ENCODE measurements around the gene DBNDD2.

DBNDD2 gene

DNA sequence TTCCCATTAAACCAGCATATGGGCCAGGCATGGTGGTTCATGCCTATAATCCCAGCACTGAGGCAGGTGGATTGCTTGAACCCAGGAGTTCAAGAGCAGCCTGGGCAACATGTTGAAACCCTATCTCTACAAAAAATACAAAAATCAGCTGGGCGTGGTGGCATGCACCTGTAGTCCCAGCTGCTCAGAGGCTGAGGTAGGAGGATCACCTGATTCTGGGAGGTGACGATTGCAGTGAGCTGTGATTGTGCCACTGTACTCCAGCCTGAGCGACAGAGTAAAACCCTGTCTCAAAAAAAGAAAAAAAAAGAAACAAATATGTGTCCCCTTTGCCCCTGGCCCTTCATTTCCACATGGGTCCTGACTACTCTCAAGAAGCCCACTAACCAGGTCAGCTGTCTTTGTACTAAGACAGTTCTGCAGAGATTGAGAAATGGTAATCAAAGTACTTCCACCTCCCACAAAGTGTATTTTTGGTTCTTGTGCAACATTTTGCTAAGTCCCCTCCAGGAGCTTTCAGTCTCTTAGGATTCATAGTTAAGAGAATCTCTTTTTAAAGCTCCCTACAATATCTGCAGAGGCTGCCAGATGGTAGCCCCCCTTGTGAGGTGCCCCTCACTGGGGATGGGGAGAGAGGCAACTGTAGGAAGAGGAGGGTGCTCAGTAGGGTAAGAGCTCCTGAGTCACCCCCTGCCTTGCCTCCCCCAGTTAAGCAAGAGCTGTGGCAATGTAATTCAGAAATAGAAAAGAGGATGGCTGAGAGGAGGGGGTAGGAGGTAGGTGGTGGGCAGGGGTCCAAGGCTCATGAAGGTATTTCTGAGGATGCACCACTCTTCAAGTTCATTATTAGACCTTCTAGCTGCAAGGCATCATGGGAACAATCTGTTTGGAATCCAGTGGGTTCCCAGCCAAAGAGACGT, 44.9 kb downstream of the DBNDD2 start:
- no peak for DNase-seq

DNA sequence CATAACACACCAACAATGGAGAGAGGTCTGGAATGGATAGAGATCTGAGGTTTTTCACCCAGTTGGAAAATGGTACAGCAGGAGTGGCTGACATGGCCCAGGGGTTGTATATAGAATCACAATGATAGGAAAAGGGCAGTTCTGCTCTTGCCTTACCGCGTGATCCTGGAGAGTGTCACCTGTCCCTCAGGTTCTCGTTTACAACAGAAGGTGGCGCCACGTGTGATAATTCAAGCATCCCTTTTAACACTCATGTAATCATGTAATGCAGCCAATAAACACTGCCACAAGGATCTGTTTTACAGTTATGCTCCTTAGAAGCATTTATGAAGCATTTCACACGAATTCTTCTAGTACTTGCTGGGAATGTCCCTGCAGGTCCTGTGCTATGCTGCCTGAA, 48.5 kb downstream of the DBNDD2 start:
- DNase-seq: no peak

- DNase-seq: no peak
These were observed 51.5 kb downstream of the DBNDD2 start for GRCh38 chr20:45459606-45460005.
